GM19452 (cell line): ENCODE data around the gene ACIN1.
A peak's percentile ranks its signal among the peaks of the same experiment; 100 is the strongest.

Experiments used
- ATAC-seq: cut with Tn5 transposase; IDR thresholded peaks from one replicate; pipeline ENCODE4 v1.9.1; 2021; ENCODE audit not compliant: unreplicated experiment

The ACIN1 gene

GRCh38 chr14:23060536-23061260, 34.2 kb downstream of the ACIN1 start:
- ATAC-seq, result no peak

DNA sequence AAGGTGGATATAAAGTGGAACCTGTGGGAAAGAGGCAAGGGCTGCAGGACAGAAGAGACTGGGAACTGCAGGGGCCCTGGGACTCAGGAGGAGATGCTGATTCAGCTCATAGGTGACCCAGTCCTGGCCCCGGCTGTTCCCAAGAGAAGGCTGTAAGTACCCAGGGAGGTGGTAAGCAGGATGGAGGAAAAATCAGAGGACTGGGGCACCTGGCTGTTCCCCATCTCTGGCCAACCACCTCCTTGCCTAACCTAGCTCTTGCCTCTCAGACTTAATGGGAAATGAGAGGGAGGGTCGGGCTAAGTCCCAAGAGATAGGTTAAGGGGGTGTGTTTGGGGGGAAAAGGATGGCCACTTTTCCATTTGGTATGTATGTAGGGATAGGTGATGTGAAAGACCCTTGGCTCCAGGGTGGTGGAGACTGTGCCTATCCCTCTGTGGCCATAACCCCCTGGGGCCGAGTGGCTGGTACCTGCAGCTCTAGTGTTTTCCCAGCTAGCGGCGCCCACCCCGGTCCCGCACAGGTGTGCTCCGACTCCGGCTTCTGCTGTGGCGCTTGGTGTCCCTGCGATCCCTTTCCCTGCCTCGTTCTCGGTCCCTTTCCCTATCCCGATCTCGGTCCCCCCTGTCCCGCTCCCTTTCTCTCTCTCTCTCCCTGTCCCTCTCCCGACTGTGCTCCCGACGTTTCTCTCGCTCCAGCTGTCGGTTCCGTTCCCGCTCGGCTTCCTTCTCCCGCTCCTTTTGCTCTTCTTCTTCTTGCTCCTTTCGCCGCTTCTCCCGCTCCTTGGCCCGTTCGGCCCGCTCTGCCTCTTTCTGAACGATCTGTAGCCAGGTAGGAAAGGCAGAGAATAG, 36.1 kb downstream of the ACIN1 start:
- ATAC-seq, result no peak

DNA sequence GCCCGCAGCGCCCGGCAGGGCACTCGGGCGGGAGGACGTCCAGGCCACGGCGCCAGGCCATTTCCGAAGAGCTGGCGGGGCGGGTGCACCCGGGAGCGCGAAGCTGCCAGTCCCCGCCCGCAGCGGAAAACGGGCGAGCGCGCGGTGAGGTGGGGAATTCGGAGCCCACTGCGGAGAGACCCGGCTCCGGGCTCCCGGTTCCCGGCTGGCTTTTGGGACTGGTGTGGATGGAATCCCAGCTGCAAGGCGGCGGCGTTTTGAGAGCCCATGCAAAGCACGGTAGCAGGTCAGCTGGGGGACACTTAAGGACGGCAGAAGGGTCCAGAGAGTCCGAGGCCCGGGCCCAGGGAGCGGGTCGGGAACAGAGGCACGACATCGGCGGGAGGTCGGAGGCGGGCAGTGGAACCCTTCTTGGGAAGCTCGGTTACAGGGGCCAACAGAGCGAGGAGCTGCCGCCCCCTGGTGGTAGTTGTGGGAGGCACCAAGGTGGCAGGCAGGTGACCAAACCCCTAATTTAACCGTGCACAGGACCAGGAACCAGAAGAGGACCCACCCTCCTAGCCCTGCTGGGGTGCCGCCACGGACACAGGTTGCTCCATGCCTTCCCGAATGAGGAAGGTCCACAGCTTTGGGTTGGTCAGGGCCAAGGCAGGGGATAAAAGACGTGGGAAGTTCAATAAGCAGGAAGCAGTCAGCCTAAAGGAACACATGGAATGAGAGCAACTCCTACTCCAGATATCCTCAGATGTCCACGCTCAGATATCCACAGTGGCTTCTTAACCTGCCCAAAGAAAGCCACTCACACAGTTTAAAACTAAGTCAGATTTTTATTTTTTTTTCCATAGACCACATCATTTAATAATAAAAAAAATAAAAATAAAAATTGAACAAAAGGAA, 36.9 kb downstream of the ACIN1 start:
- ATAC-seq, result peak; percentile 54

DNA sequence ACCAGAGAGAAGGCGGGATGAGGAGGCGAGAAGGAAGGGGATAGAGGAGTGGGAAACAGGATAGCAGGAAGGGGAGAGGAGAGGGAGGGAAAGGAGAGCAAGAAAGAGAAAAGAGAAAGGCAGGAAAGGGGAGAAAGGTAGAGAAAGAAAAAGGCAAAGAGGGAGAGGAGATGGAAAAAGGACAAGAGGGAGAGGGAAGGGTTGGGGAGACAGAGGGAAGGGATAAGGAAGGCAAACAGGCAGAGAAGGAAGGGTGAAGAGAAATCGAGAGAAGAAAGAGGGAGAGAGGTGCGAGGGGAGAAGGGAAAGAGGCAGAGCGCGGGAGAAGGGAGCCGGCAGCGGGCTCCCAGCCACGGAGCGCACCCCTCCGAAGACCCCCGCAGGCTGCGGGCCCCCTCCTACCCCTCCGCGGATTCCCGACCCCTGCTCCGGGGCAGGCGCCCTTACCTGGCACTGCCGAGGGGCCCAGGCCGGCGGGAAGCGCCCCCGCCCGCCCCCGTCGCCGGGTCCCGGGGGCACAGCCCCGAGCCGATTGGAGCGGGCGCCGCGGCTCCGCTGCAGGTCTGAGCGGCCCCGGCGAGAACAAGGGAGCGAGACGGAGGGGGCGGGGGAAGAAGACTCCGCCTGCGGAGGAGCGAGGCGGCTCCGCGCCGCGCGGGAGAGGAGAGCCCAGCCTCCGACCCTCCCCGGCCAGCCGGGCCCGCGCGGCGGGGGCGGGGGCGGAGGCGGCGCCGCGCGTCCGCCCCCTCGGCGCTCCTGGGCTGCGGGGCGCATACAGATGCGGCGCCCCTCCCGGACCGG, 37.8 kb downstream of the ACIN1 start, which contains the start of gene CDH24:
Gene CDH24, minus strand, starts transcription at position 565 of the 801 bp plus-strand sequence. CDS start 1,787 bp downstream, outside the sequence.
- peak; percentile 54 for ATAC-seq

GRCh38 chr14:23056145-23056955, 38.6 kb downstream of the ACIN1 start:
- ATAC-seq, result no peak

DNA sequence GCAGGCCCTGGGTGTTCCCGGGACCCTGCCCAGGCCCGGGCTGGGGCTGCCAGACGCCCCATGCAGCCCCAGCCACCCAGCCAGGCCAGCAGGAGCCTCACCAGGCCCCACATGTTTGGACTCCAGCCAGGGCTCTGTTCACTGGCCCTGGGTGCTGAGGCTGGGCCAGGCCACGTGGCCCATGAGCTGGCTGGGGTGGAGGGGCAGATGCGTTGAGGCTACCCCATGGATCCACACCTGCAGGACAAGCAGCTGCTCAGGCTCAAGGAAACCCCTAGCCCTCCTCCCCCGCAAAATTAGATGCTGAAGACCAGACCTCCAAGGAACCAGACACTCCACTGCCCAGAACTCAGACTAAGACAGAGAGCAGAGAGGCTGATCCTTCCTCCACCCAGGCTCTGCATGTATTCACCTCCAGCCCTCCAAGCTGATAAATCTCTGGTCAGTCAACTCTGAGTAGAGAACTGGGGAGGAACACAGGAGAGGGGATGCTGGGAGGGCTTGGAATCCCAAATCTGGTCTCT, 39.3 kb downstream of the ACIN1 start:
- ATAC-seq, result no peak

DNA sequence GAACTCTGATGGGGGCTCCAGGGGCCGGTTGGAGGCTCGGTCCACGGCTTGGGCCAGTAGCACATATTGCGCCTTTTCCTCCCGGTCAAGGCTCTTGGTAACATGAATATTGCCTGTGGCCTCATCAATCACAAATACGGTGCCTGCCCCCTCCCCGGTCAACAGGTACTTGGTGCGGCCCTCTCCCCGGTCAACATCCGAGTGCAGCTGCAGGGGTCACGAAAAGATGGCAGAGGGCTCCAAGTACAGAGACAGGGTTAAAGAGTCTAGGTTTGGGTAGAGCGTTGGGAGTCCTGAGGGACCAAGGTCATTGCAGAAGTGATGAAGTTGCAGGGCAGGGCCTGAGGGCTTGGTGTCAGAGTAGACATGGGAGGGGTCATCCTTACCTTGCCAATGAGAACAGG, 39.8 kb downstream of the ACIN1 start:
- no peak for ATAC-seq

- ATAC-seq, result no peak
These were observed 40.7 kb downstream of the ACIN1 start for GRCh38 chr14:23054000-23054811.

DNA sequence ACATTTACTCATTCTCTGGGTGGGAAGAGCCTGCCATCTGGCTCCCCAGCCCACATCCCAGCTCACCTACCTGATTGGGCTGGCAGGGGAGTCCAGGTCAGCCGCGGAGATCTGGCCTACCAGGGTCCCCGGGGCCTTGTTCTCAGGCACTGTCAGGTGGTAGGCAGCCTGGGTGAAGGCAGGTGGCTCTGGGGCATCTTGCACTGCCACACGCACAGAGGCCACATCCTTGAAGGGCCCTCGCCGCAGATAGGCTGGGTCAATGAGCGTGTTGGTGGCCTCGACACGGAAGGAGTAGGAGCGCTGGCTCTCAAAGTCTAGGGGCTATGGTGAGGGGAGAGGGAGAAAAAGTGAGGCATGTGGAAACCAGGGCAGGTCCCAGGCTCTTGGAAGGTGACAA, 41.5 kb downstream of the ACIN1 start:
- no peak for ATAC-seq

GRCh38 chr14:23052671-23053070, 42.3 kb downstream of the ACIN1 start:
- ATAC-seq, result no peak

DNA sequence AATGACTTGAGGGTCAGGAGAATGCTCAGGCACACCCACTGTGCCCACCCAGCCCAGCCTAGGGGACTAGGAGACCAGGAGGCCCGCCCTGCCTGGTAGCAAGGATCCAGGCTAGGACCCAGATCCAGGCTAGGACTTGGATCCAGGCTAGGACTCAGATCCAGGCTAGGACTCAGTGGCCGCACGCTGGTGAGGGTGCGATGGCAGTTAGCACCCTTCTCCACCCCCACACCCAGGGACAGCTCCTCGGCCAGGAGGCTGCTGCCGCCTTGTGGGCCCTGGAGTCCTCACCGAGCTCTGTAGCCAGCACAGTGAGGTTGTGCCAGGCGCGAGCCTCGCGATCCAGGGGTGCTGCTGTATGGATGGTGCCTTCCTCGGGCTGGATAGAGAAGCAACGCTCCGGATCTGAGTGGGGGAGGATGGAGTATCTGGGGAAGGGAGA, 42.7 kb downstream of the ACIN1 start:
- ATAC-seq, result no peak

GRCh38 chr14:23051141-23052057, 43.5 kb downstream of the ACIN1 start:
- no peak for ATAC-seq

- ATAC-seq, result no peak
These were observed 45.9 kb downstream of the ACIN1 start for GRCh38 chr14:23049011-23049410.

- ATAC-seq, result no peak
These were observed 46.9 kb downstream of the ACIN1 start for GRCh38 chr14:23047751-23048693.

DNA sequence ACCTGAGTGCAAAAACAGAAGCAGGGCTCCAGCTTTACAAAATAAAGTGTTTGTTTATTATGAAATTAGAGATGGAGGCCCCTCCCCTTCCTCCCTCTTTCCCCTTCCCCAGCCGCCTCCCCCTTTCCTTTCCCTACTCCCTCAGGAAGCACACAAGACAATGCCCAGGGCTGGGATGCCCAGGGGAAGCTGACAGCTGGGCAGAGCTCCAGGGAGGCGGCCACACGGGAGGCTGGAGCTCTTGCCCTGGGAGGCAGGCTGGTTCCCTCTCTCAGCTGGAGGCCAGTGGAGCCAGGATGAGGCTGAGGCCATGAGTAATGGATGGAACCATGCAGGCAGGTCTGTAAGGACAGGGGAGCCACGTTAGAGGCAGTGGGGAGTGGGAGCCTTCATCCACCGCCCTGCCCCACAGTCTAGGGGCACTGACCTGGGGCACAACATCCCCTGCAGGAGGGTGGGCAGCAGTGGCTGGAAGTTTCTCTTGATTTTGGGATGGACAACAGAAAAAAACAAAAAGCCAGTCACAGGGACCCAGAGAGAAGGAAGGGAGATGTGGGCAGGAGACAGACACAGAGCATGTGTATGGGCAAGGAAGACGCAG, 47.8 kb downstream of the ACIN1 start:
- no peak for ATAC-seq
